SU-DHL-6 (cell line): Measurements from ENCODE around the gene NAP1L4.

Source experiments
- H2AFZ ChIP-seq: fragments of 200-600 bp; sonication (generic); 2 replicates; pipeline ENCODE4 v1.6.1; 2014; ENCODE audit warnings: low read depth, mild to moderate bottlenecking, moderate library complexity, mixed read lengths, antibody characterized with exemption, low read length; ENCODE audit not compliant: severe bottlenecking
- H3F3A ChIP-seq: fragments of 200-600 bp; shearing (Covaris generic); 2 replicates; pipeline ENCODE4 v1.6.0; 2016; ENCODE audit warnings: antibody characterized with exemption, mild to moderate bottlenecking; ENCODE audit not compliant: insufficient read depth
- H3K27ac ChIP-seq: fragments of 200-600 bp; sonication (generic); 2 replicates; pipeline ENCODE4 v1.5.1; 2016; ENCODE audit warnings: low read depth, mild to moderate bottlenecking, low read length, moderate library complexity, mixed read lengths
- H3K27me3 ChIP-seq: fragments of 200-600 bp; sonication (generic), shearing (Covaris generic); 2 replicates; pipeline ENCODE4 v1.6.0; 2014; ENCODE audit warnings: mild to moderate bottlenecking, low read length
- H3K36me3 ChIP-seq: fragments of 200-600 bp; sonication (generic); 2 replicates; pipeline ENCODE4 v1.6.1; 2014; ENCODE audit warnings: mild to moderate bottlenecking, low read length, mixed read lengths
- H3K4me2 ChIP-seq: fragments of 300-600, 200-600 bp; shearing (Covaris generic), sonication (generic); 2 replicates; pipeline ENCODE4 v1.6.0; 2014; ENCODE audit warnings: low read length, low read depth, mild to moderate bottlenecking; ENCODE audit not compliant: poor library complexity, severe bottlenecking
- H3K4me3 ChIP-seq: fragments of 200-600 bp; sonication (generic); 2 replicates; pipeline ENCODE4 v1.5.1; 2014; ENCODE audit warnings: antibody characterized with exemption, low read length, mild to moderate bottlenecking, mixed read lengths; ENCODE audit not compliant: insufficient read depth, poor library complexity, severe bottlenecking
- H3K79me2 ChIP-seq: fragments of 200-600 bp; sonication (generic); 2 replicates; pipeline ENCODE4 v1.6.1; 2014; ENCODE audit warnings: mild to moderate bottlenecking, low read length, moderate library complexity; ENCODE audit not compliant: insufficient read depth
- H3K9ac ChIP-seq: fragments of 200-600 bp; sonication (generic); 2 replicates; pipeline ENCODE4 v1.7.0; 2014; ENCODE audit warnings: mild to moderate bottlenecking, low read length
- H3K9me2 ChIP-seq: fragments of 200-600 bp; sonication (generic); replicated peaks from 2 replicates; pipeline ENCODE4 v1.6.1; 2014; ENCODE audit warnings: low read length; ENCODE audit not compliant: insufficient read depth
- H3K9me3 ChIP-seq: fragments of 200-600 bp; sonication (generic); 2 replicates; pipeline ENCODE4 v1.6.1; 2014; ENCODE audit warnings: low read length, mixed read lengths; ENCODE audit not compliant: insufficient read depth
- H4K20me1 ChIP-seq: fragments of 200-600 bp; sonication (generic); 2 replicates; pipeline ENCODE4 v1.6.1; 2014; ENCODE audit warnings: low read depth, mild to moderate bottlenecking, antibody characterized with exemption, low read length, moderate library complexity, mixed read lengths
- CTCF ChIP-seq: fragments of 200-600 bp; sonication (generic); IDR thresholded peaks from one replicate; pipeline ENCODE4 v1.5.1; 2017; ENCODE audit warnings: antibody characterized with exemption, mild to moderate bottlenecking, low read length, moderate library complexity; ENCODE audit not compliant: insufficient read depth, poor library complexity, severe bottlenecking
- EZH2phosphoT487 ChIP-seq: fragments of 200-600 bp; sonication (generic), shearing (Covaris generic); conservative IDR thresholded peaks from 2 replicates; pipeline ENCODE4 v1.6.1; 2018; ENCODE audit warnings: mild to moderate bottlenecking, antibody characterized with exemption, low read length, moderate library complexity, mixed read lengths

Gene NAP1L4

GRCh38 chr11:2997406-2997805, 5.3 kb upstream of the NAP1L4 start:
- Histone ChIP-seq H3K9ac (no peak overlapping the region), H3K79me2 (no peaks in the 10 kb centered on the region), H3K4me2 (no peak overlapping the region), H3K27me3 (no peaks in the 10 kb centered on the region), H3K9me3 (no peaks in the 10 kb centered on the region), H3K4me3 (no peak overlapping the region), H4K20me1 (no peaks in the 10 kb centered on the region), H3K27ac (no peak overlapping the region), H3K9me2 (no peaks in the 10 kb centered on the region), H3K36me3 (no peaks in the 10 kb centered on the region), H3F3A (0 out of 2 replicates have a peak, but pooled peaks cover 6% of the 10 kb centered on the region), H2AFZ (no peak overlapping the region)
- TF ChIP-seq CTCF (no peak), EZH2phosphoT487 (no peak)

GRCh38 chr11:2996976-2997375, 4.8 kb upstream of the NAP1L4 start:
- Histone ChIP-seq H3K9me2 (no peaks in the 10 kb centered on the region), H3K36me3 (no peaks in the 10 kb centered on the region), H3K4me3 (no peak overlapping the region), H3F3A (0 out of 2 replicates have a peak, but pooled peaks cover 6% of the 10 kb centered on the region), H3K9me3 (no peaks in the 10 kb centered on the region), H3K27me3 (no peaks in the 10 kb centered on the region), H2AFZ (no peak overlapping the region), H4K20me1 (no peaks in the 10 kb centered on the region), H3K27ac (no peak overlapping the region), H3K79me2 (no peaks in the 10 kb centered on the region), H3K4me2 (no peak overlapping the region), H3K9ac (no peak overlapping the region)
- TF ChIP-seq EZH2phosphoT487 (no peak), CTCF (no peak)

- no peak overlapping the region for H3K4me3 ChIP-seq
- H3K27ac ChIP-seq: no peak overlapping the region
- no peaks in the 10 kb centered on the region for H3K36me3 ChIP-seq
- no peaks in the 10 kb centered on the region for H3K9me2 ChIP-seq
- H3K9ac ChIP-seq: no peak overlapping the region
- H2AFZ ChIP-seq: no peak overlapping the region
- TF ChIP-seq EZH2phosphoT487 (no peak), CTCF (no peak)
- H3F3A ChIP-seq: 0 out of 2 replicates have a peak, but pooled peaks cover 6% of the 10 kb centered on the region
- H4K20me1 ChIP-seq: no peaks in the 10 kb centered on the region; the same call in 1 of the 2 replicates
- peaks cover 8% of the 10 kb centered on the region for H3K79me2 ChIP-seq
- no peaks in the 10 kb centered on the region for H3K9me3 ChIP-seq
- no peak overlapping the region for H3K4me2 ChIP-seq
- H3K27me3 ChIP-seq: no peaks in the 10 kb centered on the region
Observed at GRCh38 chr11:2995893-2996554, 3.9 kb upstream of the NAP1L4 start.
